Astrocyte (in vitro differentiated cells and primary cell): ENCODE measurements around the gene FBXL14. TPM values are rescaled to one million over a fixed set of nuclear protein-coding genes. Genes with fewer than 3 reads are reported as not detected.

Experiments
- DNase-seq: peaks from one replicate; pipeline ENCODE4 v3.0.0-alpha.2; 2010; ENCODE audit warnings: low read depth
- FAIRE-seq: peaks from 2 replicates; lab custom pipeline; 2011; peaks lifted over from hg19 to GRCh38; lab: Jason Lieb, UNC
- H2AFZ ChIP-seq: 2 replicates; pipeline ENCODE4 v1.6.0; 2012; ENCODE audit warnings: low read depth, low read length, inconsistent platforms
- H3K27ac ChIP-seq: 2 replicates; pipeline ENCODE4 v1.5.1; 2011; ENCODE audit warnings: low read depth, low read length, inconsistent platforms
- H3K27me3 ChIP-seq: 2 replicates; pipeline ENCODE4 v1.6.0; 2011; ENCODE audit warnings: low read length, inconsistent platforms; ENCODE audit not compliant: insufficient read depth
- H3K36me3 ChIP-seq: 2 replicates; pipeline ENCODE4 v1.5.1; 2011; ENCODE audit warnings: low read length, inconsistent platforms; ENCODE audit not compliant: insufficient read depth
- H3K4me1 ChIP-seq: 2 replicates; pipeline ENCODE4 v1.5.1; 2011; ENCODE audit warnings: low read length, inconsistent platforms; ENCODE audit not compliant: insufficient read depth
- H3K4me2 ChIP-seq: 2 replicates; pipeline ENCODE4 v1.6.0; 2012; ENCODE audit warnings: low read length, inconsistent platforms
- H3K4me3 ChIP-seq: 2 replicates; pipeline ENCODE4 v1.5.1; 2011; ENCODE audit warnings: low read depth, mild to moderate bottlenecking, low read length, inconsistent platforms; ENCODE audit not compliant: insufficient read depth
- H3K79me2 ChIP-seq: 2 replicates; pipeline ENCODE4 v1.6.0; 2012; ENCODE audit warnings: mild to moderate bottlenecking, low read length, inconsistent platforms; ENCODE audit not compliant: insufficient read depth
- H3K9ac ChIP-seq: 2 replicates; pipeline ENCODE4 v1.6.0; 2012; ENCODE audit warnings: mild to moderate bottlenecking, low read length, inconsistent platforms
- H3K9me3 ChIP-seq: 2 replicates; pipeline ENCODE4 v1.5.1; 2012; ENCODE audit warnings: low read depth, mild to moderate bottlenecking, low read length, inconsistent platforms; ENCODE audit not compliant: insufficient read depth
- H4K20me1 ChIP-seq: 2 replicates; pipeline ENCODE4 v1.6.0; 2012; ENCODE audit warnings: low read length, inconsistent platforms; ENCODE audit not compliant: insufficient read depth
- H3K27ac Mint-ChIP-seq: one replicate; pipeline ENCODE4 v1.8.0; 2021; ENCODE audit warnings: mild to moderate bottlenecking, mixed read lengths; ENCODE audit not compliant: unreplicated experiment
- H3K27me3 Mint-ChIP-seq: one replicate; pipeline ENCODE4 v1.8.0; 2021; ENCODE audit warnings: low read depth, mixed read lengths; ENCODE audit not compliant: unreplicated experiment
- H3K36me3 Mint-ChIP-seq: one replicate; pipeline ENCODE4 v1.8.0; 2021; ENCODE audit warnings: low read depth, mixed read lengths; ENCODE audit not compliant: unreplicated experiment
- H3K4me1 Mint-ChIP-seq: one replicate; pipeline ENCODE4 v1.8.0; 2021; ENCODE audit warnings: low read depth, mixed read lengths; ENCODE audit not compliant: unreplicated experiment
- H3K4me3 Mint-ChIP-seq: one replicate; pipeline ENCODE4 v1.8.0; 2021; ENCODE audit warnings: mild to moderate bottlenecking, moderate library complexity, mixed read lengths; ENCODE audit not compliant: unreplicated experiment
- H3K9me3 Mint-ChIP-seq: one replicate; pipeline ENCODE4 v1.8.0; 2021; ENCODE audit warnings: mild to moderate bottlenecking, mixed read lengths; ENCODE audit not compliant: unreplicated experiment
- EZH2 ChIP-seq: IDR thresholded peaks from 2 replicates; pipeline ENCODE4 v1.6.1; 2012; ENCODE audit warnings: mild to moderate bottlenecking, low read length, inconsistent platforms; ENCODE audit not compliant: insufficient read depth
- total RNA-seq: library from RNA; stranded (reverse); gene quantifications from 2 replicates; pipeline ENCODE4 v1.2.1, GENCODE V29; 2021
- TF ChIP-seq, protein P1 (sequence below): IDR thresholded peaks from 2 replicates; pipeline ENCODE4 v1.5.1; 2011; ENCODE audit warnings: low read depth, mild to moderate bottlenecking, inconsistent platforms, low read length, moderate library complexity; ENCODE audit not compliant: insufficient read depth

FBXL14 gene
- total RNA-seq, 1 donor from 2014 or later: 9.2 TPM

DNA sequence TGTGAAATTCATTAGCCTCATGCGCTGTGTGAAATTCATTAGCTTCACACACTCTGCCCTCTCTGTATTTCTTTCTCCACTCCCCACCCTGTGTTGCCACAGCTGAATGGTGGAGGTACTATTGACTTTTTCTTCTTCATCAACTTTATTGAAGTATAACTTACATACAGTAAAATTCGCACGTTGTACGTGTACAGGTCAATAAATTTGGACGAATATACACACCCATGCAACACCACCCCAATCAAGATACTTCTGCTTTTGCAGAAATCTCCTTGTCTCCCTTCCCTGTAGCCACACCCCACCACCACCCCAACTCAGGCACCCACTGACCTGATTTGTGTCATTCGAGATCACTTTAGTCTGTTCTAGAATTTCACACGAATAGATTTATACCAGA is 51.8 kb downstream of the FBXL14 start:
- no peaks in the 10 kb centered on the region for H3K36me3 ChIP-seq
- no peak overlapping the region for H3K27ac ChIP-seq
- H2AFZ ChIP-seq: no peak overlapping the region
- peaks cover 9% of the 10 kb centered on the region for H3K4me1 ChIP-seq
- no peak overlapping the region for H3K4me3 ChIP-seq
- peaks cover 88% of the 10 kb centered on the region for H3K79me2 ChIP-seq
- peaks cover 74% of the 10 kb centered on the region for H4K20me1 ChIP-seq
- no peak overlapping the region for H3K4me2 ChIP-seq
- no peak for TF ChIP-seq EZH2
- TF ChIP-seq, protein P1, sequence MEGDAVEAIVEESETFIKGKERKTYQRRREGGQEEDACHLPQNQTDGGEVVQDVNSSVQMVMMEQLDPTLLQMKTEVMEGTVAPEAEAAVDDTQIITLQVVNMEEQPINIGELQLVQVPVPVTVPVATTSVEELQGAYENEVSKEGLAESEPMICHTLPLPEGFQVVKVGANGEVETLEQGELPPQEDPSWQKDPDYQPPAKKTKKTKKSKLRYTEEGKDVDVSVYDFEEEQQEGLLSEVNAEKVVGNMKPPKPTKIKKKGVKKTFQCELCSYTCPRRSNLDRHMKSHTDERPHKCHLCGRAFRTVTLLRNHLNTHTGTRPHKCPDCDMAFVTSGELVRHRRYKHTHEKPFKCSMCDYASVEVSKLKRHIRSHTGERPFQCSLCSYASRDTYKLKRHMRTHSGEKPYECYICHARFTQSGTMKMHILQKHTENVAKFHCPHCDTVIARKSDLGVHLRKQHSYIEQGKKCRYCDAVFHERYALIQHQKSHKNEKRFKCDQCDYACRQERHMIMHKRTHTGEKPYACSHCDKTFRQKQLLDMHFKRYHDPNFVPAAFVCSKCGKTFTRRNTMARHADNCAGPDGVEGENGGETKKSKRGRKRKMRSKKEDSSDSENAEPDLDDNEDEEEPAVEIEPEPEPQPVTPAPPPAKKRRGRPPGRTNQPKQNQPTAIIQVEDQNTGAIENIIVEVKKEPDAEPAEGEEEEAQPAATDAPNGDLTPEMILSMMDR: no peak
- Mint-ChIP-seq H3K4me1 (peaks cover 9% of the 10 kb centered on the region), H3K27ac (no peak overlapping the region), H3K27me3 (no peaks in the 10 kb centered on the region), H3K4me3 (no peak overlapping the region), H3K36me3 (peaks cover 29% of the 10 kb centered on the region), H3K9me3 (no peaks in the 10 kb centered on the region)
- DNase-seq (no peak), FAIRE-seq (no peak)
- H3K27me3 ChIP-seq: no peaks in the 10 kb centered on the region
- H3K9ac ChIP-seq: no peak overlapping the region
- H3K9me3 ChIP-seq: no peaks in the 10 kb centered on the region

DNA sequence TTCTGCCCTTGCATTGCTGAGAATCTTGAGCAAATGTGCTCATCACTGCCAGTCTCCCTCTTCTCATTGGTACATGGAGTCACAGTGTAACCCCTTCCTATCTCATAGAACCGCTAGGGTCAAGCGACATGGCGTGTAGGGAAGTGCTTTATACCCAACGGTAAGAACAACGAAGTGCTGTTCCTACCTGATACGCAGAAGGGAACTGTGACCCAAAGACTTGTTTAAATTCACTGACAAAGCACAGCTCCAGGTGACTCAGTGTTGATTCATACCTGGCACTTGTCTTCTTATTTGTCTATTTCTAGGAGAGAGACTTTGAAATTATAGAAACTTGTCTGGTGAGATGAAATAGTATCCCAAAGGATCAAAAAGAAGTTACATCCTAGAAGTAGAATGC is 53.7 kb downstream of the FBXL14 start:
- Histone ChIP-seq H3K4me3 (no peak overlapping the region), H2AFZ (no peak overlapping the region), H4K20me1 (peaks cover 75% of the 10 kb centered on the region), H3K4me1 (peaks cover 9% of the 10 kb centered on the region), H3K27me3 (peaks cover 10% of the 10 kb centered on the region), H3K36me3 (no peaks in the 10 kb centered on the region), H3K9ac (no peak overlapping the region), H3K27ac (no peak overlapping the region), H3K4me2 (peak overlapping the region; percentile 9), H3K9me3 (no peaks in the 10 kb centered on the region), H3K79me2 (peaks cover 89% of the 10 kb centered on the region)
- H3K27ac Mint-ChIP-seq: no peak overlapping the region
- DNase-seq: peak; percentile 44
- TF ChIP-seq EZH2: no peak
- TF ChIP-seq, protein P1: no peak
- no peak overlapping the region for H3K4me3 Mint-ChIP-seq
- H3K9me3 Mint-ChIP-seq: no peaks in the 10 kb centered on the region
- no peaks in the 10 kb centered on the region for H3K27me3 Mint-ChIP-seq
- no peak for FAIRE-seq
- H3K4me1 Mint-ChIP-seq: peaks cover 21% of the 10 kb centered on the region
- H3K36me3 Mint-ChIP-seq: peaks cover 30% of the 10 kb centered on the region

DNA sequence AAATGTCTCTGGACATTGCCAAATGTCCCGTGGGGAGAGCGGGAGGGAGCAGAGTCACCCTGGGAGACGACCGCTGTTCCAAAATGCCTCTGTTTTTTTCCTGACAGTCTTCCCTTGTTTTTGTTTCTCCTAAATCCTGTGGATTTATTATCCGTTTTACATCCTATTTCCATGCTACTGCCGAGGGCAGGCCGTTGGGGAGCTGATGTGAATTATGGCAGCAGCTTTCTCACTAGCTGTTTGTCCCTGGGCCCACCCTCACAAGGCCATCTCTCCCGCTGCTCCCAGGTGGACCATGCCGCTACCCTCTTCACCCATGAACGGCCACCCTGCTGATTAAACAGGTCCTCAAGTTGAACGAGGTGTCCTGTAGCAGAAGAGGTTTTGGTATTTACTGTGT is 55.2 kb downstream of the FBXL14 start:
- DNase-seq (no peak), FAIRE-seq (no peak)
- H3K4me1 Mint-ChIP-seq: peaks cover 33% of the 10 kb centered on the region
- Histone ChIP-seq H3K79me2 (peaks cover 92% of the 10 kb centered on the region), H3K27ac (no peak overlapping the region), H3K9ac (no peak overlapping the region), H4K20me1 (peaks cover 90% of the 10 kb centered on the region), H2AFZ (no peak overlapping the region), H3K27me3 (peaks cover 10% of the 10 kb centered on the region), H3K36me3 (no peaks in the 10 kb centered on the region), H3K4me1 (peaks cover 12% of the 10 kb centered on the region), H3K4me2 (no peak overlapping the region), H3K9me3 (no peaks in the 10 kb centered on the region), H3K4me3 (no peak overlapping the region)
- no peak overlapping the region for H3K27ac Mint-ChIP-seq
- no peaks in the 10 kb centered on the region for H3K27me3 Mint-ChIP-seq
- peaks cover 26% of the 10 kb centered on the region for H3K36me3 Mint-ChIP-seq
- TF ChIP-seq EZH2: no peak
- TF ChIP-seq, protein P1: no peak
- no peak overlapping the region for H3K4me3 Mint-ChIP-seq
- H3K9me3 Mint-ChIP-seq: no peaks in the 10 kb centered on the region
